ENCODE measurements around the gene SERPINE1.

Gene SERPINE1

DNA sequence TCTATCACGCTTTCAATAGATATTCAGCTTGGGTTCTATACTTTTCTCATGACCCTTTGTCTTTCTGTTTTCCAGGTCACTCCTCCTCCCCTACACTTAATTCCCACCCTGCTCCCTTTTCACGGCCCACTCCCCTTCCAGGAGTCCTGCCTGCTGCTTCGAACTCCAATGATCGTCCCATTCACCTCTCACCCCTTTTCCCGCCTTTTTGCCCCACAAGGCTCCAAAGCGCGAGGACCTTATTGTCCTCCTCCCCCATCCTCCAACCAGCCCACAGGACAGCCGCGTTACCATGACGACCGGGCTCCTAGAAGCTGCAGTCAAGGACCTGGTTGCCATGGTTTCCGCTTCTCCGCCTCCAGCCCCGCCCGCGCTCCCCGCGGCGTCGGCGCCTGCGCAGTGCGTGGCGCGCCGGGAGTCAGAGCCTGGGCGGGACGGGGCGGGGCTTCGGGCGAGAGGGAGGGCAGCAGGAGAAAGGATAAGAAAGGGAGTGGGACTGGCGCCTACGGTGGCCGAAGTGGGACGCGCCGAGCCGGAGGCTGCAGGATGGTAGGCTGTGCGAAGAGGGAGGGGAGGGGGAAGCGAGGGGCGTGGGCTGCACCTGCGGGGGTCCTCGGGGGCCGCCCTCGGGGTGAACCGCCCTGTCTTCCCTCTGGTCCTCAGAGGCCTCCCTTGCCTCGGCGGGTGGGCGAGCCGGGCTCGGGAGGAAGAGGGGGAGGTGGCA, 27.2 kb downstream of the SERPINE1 start, which contains the start of gene AP1S1:
AP1S1 (plus strand) TSS at position 508 of the 724 bp plus-strand sequence; CDS start at position 547, 39 bp downstream.
- Histone ChIP-seq H3K9me2 (replicated peaks; ENCODE audit: insufficient read depth, low read length) (no peaks in the 10 kb centered on the region), H3K27ac (ENCODE audit: low read depth, low read length) (peak within 1 kb of the TSS; percentile 14; the same call in 1 of the 2 replicates), H3K4me2 (ENCODE audit: low read depth, low read length, poor library complexity, severe bottlenecking) (peak within 1 kb of the TSS; percentile 72), H2AFZ (ENCODE audit: low read depth, low read length, severe bottlenecking) (peak within 1 kb of the TSS; percentile 72), H3K27me3 (ENCODE audit: low read length) (no peaks in the 10 kb centered on the region), H3K9me3 (ENCODE audit: insufficient read depth, low read length) (no peaks in the 10 kb centered on the region), H3K9ac (ENCODE audit: low read length) (peak within 1 kb of the TSS; percentile 89), H3K36me3 (ENCODE audit: low read length) (no peaks in the 10 kb centered on the region), H3K4me3 (ENCODE audit: insufficient read depth, low read length, poor library complexity, severe bottlenecking) (peak within 1 kb of the TSS; percentile 86), H4K20me1 (ENCODE audit: low read depth, low read length) (no peaks in the 10 kb centered on the region), H3K79me2 (ENCODE audit: insufficient read depth, low read length) (no peaks in the 10 kb centered on the region), H3F3A (ENCODE audit: insufficient read depth) (0 out of 2 replicates have a peak, but pooled peaks cover 9% of the 10 kb centered on the region)
- TF ChIP-seq, protein P1, sequence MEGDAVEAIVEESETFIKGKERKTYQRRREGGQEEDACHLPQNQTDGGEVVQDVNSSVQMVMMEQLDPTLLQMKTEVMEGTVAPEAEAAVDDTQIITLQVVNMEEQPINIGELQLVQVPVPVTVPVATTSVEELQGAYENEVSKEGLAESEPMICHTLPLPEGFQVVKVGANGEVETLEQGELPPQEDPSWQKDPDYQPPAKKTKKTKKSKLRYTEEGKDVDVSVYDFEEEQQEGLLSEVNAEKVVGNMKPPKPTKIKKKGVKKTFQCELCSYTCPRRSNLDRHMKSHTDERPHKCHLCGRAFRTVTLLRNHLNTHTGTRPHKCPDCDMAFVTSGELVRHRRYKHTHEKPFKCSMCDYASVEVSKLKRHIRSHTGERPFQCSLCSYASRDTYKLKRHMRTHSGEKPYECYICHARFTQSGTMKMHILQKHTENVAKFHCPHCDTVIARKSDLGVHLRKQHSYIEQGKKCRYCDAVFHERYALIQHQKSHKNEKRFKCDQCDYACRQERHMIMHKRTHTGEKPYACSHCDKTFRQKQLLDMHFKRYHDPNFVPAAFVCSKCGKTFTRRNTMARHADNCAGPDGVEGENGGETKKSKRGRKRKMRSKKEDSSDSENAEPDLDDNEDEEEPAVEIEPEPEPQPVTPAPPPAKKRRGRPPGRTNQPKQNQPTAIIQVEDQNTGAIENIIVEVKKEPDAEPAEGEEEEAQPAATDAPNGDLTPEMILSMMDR (IDR thresholded peaks at IDR 0.05; ENCODE audit: insufficient read depth, low read length, poor library complexity, severe bottlenecking): no peak
- TF ChIP-seq EZH2phosphoT487 (conservative IDR thresholded peaks at IDR 0.05; ENCODE audit: low read length): no peak

DNA sequence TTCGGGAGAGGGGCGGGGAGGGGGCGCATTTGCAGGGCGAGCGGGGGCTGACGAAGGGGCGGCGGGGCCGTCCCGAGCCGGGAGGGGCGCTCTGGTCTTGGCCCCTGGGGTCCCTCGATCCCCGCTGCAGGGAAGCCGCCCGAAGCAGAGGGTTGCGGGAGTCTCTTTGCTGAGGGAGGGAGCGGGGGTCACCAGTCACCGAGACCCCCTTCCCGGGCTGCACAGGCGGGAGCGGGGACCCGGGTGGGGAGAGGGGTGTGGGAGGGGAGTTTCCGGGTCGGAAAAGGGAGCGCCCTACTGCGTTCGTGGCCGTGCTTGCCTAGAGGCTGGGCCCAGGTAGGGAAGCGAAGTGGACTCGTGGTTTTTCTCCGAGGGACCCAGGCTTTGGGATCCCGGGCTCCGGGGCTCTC, 27.8 kb downstream of the SERPINE1 start:
- 0 out of 2 replicates have a peak, but pooled peaks cover 9% of the 10 kb centered on the region for H3F3A ChIP-seq (ENCODE audit: insufficient read depth)
- peak overlapping the region; percentile 89 for H3K9ac ChIP-seq (ENCODE audit: low read length)
- H4K20me1 ChIP-seq (ENCODE audit: low read depth, low read length): no peaks in the 10 kb centered on the region
- H3K36me3 ChIP-seq (ENCODE audit: low read length): no peaks in the 10 kb centered on the region
- no peaks in the 10 kb centered on the region for H3K79me2 ChIP-seq (ENCODE audit: insufficient read depth, low read length)
- H3K27ac ChIP-seq (ENCODE audit: low read depth, low read length): peak overlapping the region; percentile 14; the same call in 1 of the 2 replicates
- H3K9me2 ChIP-seq (replicated peaks; ENCODE audit: insufficient read depth, low read length): no peaks in the 10 kb centered on the region
- H3K4me3 ChIP-seq (ENCODE audit: insufficient read depth, low read length, poor library complexity, severe bottlenecking): peak overlapping the region; percentile 86
- no peaks in the 10 kb centered on the region for H3K9me3 ChIP-seq (ENCODE audit: insufficient read depth, low read length)
- H3K4me2 ChIP-seq (ENCODE audit: low read depth, low read length, poor library complexity, severe bottlenecking): peak overlapping the region; percentile 72
- H2AFZ ChIP-seq (ENCODE audit: low read depth, low read length, severe bottlenecking): peak overlapping the region; percentile 72
- no peaks in the 10 kb centered on the region for H3K27me3 ChIP-seq (ENCODE audit: low read length)
- TF ChIP-seq, protein P1 (IDR thresholded peaks at IDR 0.05; ENCODE audit: insufficient read depth, low read length, poor library complexity, severe bottlenecking): no peak
- TF ChIP-seq EZH2phosphoT487 (conservative IDR thresholded peaks at IDR 0.05; ENCODE audit: low read length): no peak

DNA sequence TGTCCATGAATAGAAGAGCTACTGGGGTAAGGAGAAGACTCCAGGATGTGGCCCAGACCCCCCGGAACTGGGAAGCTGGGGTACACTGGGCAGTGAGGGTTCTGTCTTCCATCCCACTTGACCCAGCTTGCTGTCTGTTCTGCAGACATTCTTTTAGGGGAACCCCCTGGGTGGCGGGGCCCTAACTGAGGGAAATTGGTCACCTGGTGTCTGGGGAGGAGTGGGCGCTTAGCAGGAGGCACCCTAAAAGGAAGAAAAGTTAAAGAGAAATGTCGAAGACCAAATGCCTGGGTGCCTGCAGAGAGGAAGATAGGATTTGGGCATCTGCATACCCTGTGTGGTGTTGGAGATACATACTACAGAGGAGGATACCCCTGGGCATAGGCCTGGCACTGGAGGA, 28.4 kb downstream of the SERPINE1 start:
- Histone ChIP-seq H3K9ac (ENCODE audit: low read length) (peak overlapping the region; percentile 89), H3K9me3 (ENCODE audit: insufficient read depth, low read length) (no peaks in the 10 kb centered on the region), H3K27ac (ENCODE audit: low read depth, low read length) (peak overlapping the region; percentile 14; the same call in 1 of the 2 replicates), H3K9me2 (replicated peaks; ENCODE audit: insufficient read depth, low read length) (no peaks in the 10 kb centered on the region), H2AFZ (ENCODE audit: low read depth, low read length, severe bottlenecking) (peak overlapping the region; percentile 72), H3K36me3 (ENCODE audit: low read length) (no peaks in the 10 kb centered on the region), H3K4me2 (ENCODE audit: low read depth, low read length, poor library complexity, severe bottlenecking) (peak overlapping the region; percentile 72), H4K20me1 (ENCODE audit: low read depth, low read length) (no peaks in the 10 kb centered on the region), H3F3A (ENCODE audit: insufficient read depth) (0 out of 2 replicates have a peak, but pooled peaks cover 9% of the 10 kb centered on the region), H3K4me3 (ENCODE audit: insufficient read depth, low read length, poor library complexity, severe bottlenecking) (peak overlapping the region; percentile 86), H3K27me3 (ENCODE audit: low read length) (no peaks in the 10 kb centered on the region), H3K79me2 (ENCODE audit: insufficient read depth, low read length) (no peaks in the 10 kb centered on the region)
- TF ChIP-seq EZH2phosphoT487 (conservative IDR thresholded peaks at IDR 0.05; ENCODE audit: low read length): no peak
- TF ChIP-seq, protein P1 (IDR thresholded peaks at IDR 0.05; ENCODE audit: insufficient read depth, low read length, poor library complexity, severe bottlenecking): no peak

Measured in SU-DHL-6 (cell line).